ENCODE data around the gene EFCAB9. TPM values are rescaled to one million over a fixed set of nuclear protein-coding genes. Genes with fewer than 3 reads are reported as not detected.
A peak's percentile ranks its signal among the peaks of the same experiment; 100 is the strongest.

The EFCAB9 gene
- polyA plus RNA-seq, 3 donors = not detected

DNA sequence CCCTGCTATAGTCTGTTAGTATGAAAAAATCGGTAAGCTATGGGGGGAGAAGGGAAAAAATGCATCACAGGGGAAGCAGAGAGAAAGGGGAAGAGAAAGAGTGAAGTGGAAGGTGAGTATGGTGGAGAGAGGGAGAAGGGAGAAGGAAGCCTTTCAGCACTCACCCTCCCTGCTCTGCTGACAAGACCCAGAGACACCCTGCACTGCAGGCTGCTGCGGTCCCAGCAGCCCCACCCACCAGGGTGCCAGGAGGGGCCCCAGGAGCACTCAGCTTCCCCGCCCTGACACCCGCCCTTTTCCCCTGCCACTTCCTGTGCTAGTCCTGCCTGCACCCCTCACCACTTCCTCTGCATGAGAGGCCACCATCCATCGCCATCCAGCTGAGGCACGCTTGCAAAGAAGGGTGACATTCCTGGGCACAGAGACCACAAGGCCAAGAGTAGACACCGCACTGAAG, 18.7 kb upstream of the EFCAB9 start:
- no peaks in the 10 kb centered on the region for H3K9me3 ChIP-seq (replicated peaks in 1 of 2; ENCODE audit: control insufficient read depth in 1 of 2, insufficient read depth in 1 of 2, low read length in 2 of 2)
- peak overlapping the region; percentile 43 to 88 (median 65) for H3K4me3 ChIP-seq (replicated peaks in 1 of 3; ENCODE audit: low read depth in 2 of 3, low read length in 3 of 3)
- H3K4me1 Mint-ChIP-seq = peaks cover 94% of the 10 kb centered on the region
- H3K27ac ChIP-seq (ENCODE audit: low read depth in 1 of 2, low read length in 2 of 2) = peak overlapping the region; percentile 92 to 93
- 0% methylated on average over 7 of the region's 7 CpGs for WGBS (ENCODE audit: insufficient coverage)
- peaks cover 0 to 9% (median 0%) of the 10 kb centered on the region in 3 donors for H3K27me3 Mint-ChIP-seq (ENCODE audit: low read depth in 3 of 3)
- H3K36me3 Mint-ChIP-seq = peaks cover 48 to 55% of the 10 kb centered on the region in 2 donors
- H2AFZ ChIP-seq (ENCODE audit: insufficient read depth, low read depth, low read length, poor library complexity, severe bottlenecking) = no peak overlapping the region
- peaks cover 13 to 22% of the 10 kb centered on the region in 2 donors for H3K36me3 ChIP-seq (replicated peaks in 1 of 2; ENCODE audit: control insufficient read depth in 1 of 2, insufficient read depth in 2 of 2, low read length in 2 of 2)
- peak overlapping the region; percentile 87 to 92 for H3K4me3 Mint-ChIP-seq
- H3K4me1 ChIP-seq (ENCODE audit: control insufficient read depth in 1 of 2, insufficient read depth in 2 of 2, low read length in 2 of 2) = peaks cover 85 to 93% of the 10 kb centered on the region in 2 donors
- TF ChIP-seq CTCF (IDR thresholded peaks at IDR 0.05) = no peak
- intact Hi-C loops (cut with micrococcal nuclease) = loop anchor here in 1 of 2 donors (2.0 kb wide), 2 partner anchors 14 to 42 kb away; partner anchors contain the start of gene STK10
- H3K9me3 Mint-ChIP-seq = no peaks in the 10 kb centered on the region
- H3K79me2 ChIP-seq (ENCODE audit: insufficient read depth, low read length) = peaks cover 100% of the 10 kb centered on the region
- H3K4me2 ChIP-seq (replicated peaks; ENCODE audit: extremely low read depth, low read length, poor library complexity, severe bottlenecking) = peak overlapping the region; percentile 86
- H3K9ac ChIP-seq (ENCODE audit: insufficient read depth, low read length, poor library complexity, severe bottlenecking) = peak overlapping the region; percentile 71
- no peaks in the 10 kb centered on the region for H3K27me3 ChIP-seq (ENCODE audit: control insufficient read depth in 2 of 2, insufficient read depth in 2 of 2, low read length in 2 of 2)
- peaks cover 100% of the 10 kb centered on the region for H4K20me1 ChIP-seq (ENCODE audit: insufficient read depth, low read length)
- DNase-seq = peak; percentile 76 to 85 (median 80)
- H3K27ac Mint-ChIP-seq = peak overlapping the region; percentile 96 to 98 (median 98)

- Histone ChIP-seq H3K27ac (ENCODE audit: low read depth in 1 of 2, low read length in 2 of 2) (peak overlapping the region; percentile 92 to 93), H3K4me3 (replicated peaks in 1 of 3; ENCODE audit: low read depth in 2 of 3, low read length in 3 of 3) (peak overlapping the region in 1 of 3 experiments; percentile 88), H3K79me2 (ENCODE audit: insufficient read depth, low read length) (peaks cover 100% of the 10 kb centered on the region), H3K27me3 (ENCODE audit: control insufficient read depth in 2 of 2, insufficient read depth in 2 of 2, low read length in 2 of 2) (no peaks in the 10 kb centered on the region), H4K20me1 (ENCODE audit: insufficient read depth, low read length) (peaks cover 100% of the 10 kb centered on the region), H3K9ac (ENCODE audit: insufficient read depth, low read length, poor library complexity, severe bottlenecking) (no peak overlapping the region), H3K4me2 (replicated peaks; ENCODE audit: extremely low read depth, low read length, poor library complexity, severe bottlenecking) (peak overlapping the region; percentile 86), H3K9me3 (replicated peaks in 1 of 2; ENCODE audit: control insufficient read depth in 1 of 2, insufficient read depth in 1 of 2, low read length in 2 of 2) (no peaks in the 10 kb centered on the region), H2AFZ (ENCODE audit: insufficient read depth, low read depth, low read length, poor library complexity, severe bottlenecking) (no peak overlapping the region), H3K4me1 (ENCODE audit: control insufficient read depth in 1 of 2, insufficient read depth in 2 of 2, low read length in 2 of 2) (peaks cover 95 to 100% of the 10 kb centered on the region in 2 donors), H3K36me3 (replicated peaks in 1 of 2; ENCODE audit: control insufficient read depth in 1 of 2, insufficient read depth in 2 of 2, low read length in 2 of 2) (peaks cover 1 to 14% of the 10 kb centered on the region in 2 donors)
- intact Hi-C loops (cut with micrococcal nuclease) = loop anchor here in 1 of 2 donors (1.0 kb wide), 1 partner anchor 8 kb away; no protein-coding TSS in a partner anchor
- H3K36me3 Mint-ChIP-seq = peaks cover 41 to 52% of the 10 kb centered on the region in 2 donors
- WGBS (ENCODE audit: insufficient coverage) = 8% methylated on average over 3 of the region's 7 CpGs
- DNase-seq = peak; percentile 48 to 73 (median 56)
- H3K4me1 Mint-ChIP-seq = peaks cover 95% of the 10 kb centered on the region
- H3K4me3 Mint-ChIP-seq = peak overlapping the region; percentile 57 to 80
- peaks cover 0 to 9% (median 0%) of the 10 kb centered on the region in 3 donors for H3K27me3 Mint-ChIP-seq (ENCODE audit: low read depth in 3 of 3)
- TF ChIP-seq CTCF (IDR thresholded peaks at IDR 0.05) = no peak
- H3K9me3 Mint-ChIP-seq = no peaks in the 10 kb centered on the region
- peak overlapping the region; percentile 96 to 98 (median 98) for H3K27ac Mint-ChIP-seq
These were observed 16.8 kb upstream of the EFCAB9 start for GRCh38 chr5:172177176-172177575.

All from CD14-positive monocyte (primary cell).